Fibroblast of lung (primary cell): Measurements from ENCODE around the gene MTIF3. TPM values are rescaled to one million over a fixed set of nuclear protein-coding genes. Genes with fewer than 3 reads are reported as not detected.

Experiments used
- DNase-seq, 2 donors: peaks; one replicate each; pipeline versions ENCODE4 v3.0.0 to v3.0.0-alpha.2; 2010; ENCODE audit warnings: low read depth in 2 of 2
- H2AFZ ChIP-seq: 2 replicates; pipeline ENCODE4 v1.5.1; 2012; ENCODE audit warnings: low read length, control low read depth, inconsistent platforms
- H3K27ac ChIP-seq: 2 replicates; pipeline ENCODE4 v1.5.1; 2011; ENCODE audit warnings: low read length, control low read depth; ENCODE audit not compliant: insufficient read depth
- H3K27me3 ChIP-seq: 2 replicates; pipeline ENCODE4 v1.5.1; 2011; ENCODE audit warnings: mild to moderate bottlenecking, low read length; ENCODE audit not compliant: control insufficient read depth, insufficient read depth
- H3K36me3 ChIP-seq: 2 replicates; pipeline ENCODE4 v1.5.1; 2011; ENCODE audit warnings: low read length; ENCODE audit not compliant: control insufficient read depth, insufficient read depth
- H3K4me1 ChIP-seq: 2 replicates; pipeline ENCODE4 v1.5.1; 2011; ENCODE audit warnings: low read length; ENCODE audit not compliant: control insufficient read depth, insufficient read depth; ENCODE audit errors: extremely low read depth
- H3K4me2 ChIP-seq: 2 replicates; pipeline ENCODE4 v1.5.1; 2011; ENCODE audit warnings: low read length, control low read depth; ENCODE audit not compliant: insufficient read depth; ENCODE audit errors: extremely low read depth
- H3K4me3 ChIP-seq, 4 experiments: fragments of 200-600 bp in 1 of 4; sonication (generic) in 1 of 4; replicated peaks in 1 of 4; 2 replicates each; pipeline ENCODE4 v1.5.1; 2011 to 2016; ENCODE audit warnings: low read length in 4 of 4, low read depth in 3 of 4, mild to moderate bottlenecking in 3 of 4, control low read depth in 2 of 4, inconsistent platforms in 1 of 4, mixed read lengths in 1 of 4; ENCODE audit not compliant: insufficient read depth in 1 of 4; ENCODE audit errors: control extremely low read depth in 1 of 4
- H3K79me2 ChIP-seq: 2 replicates; pipeline ENCODE4 v1.5.1; 2012; ENCODE audit warnings: mild to moderate bottlenecking, low read length, inconsistent platforms; ENCODE audit not compliant: control insufficient read depth, insufficient read depth
- H3K9ac ChIP-seq: 2 replicates; pipeline ENCODE4 v1.5.1; 2011; ENCODE audit warnings: mild to moderate bottlenecking, low read length, control low read depth; ENCODE audit not compliant: insufficient read depth
- H3K9me3 ChIP-seq: 2 replicates; pipeline ENCODE4 v1.5.1; 2012; ENCODE audit warnings: low read depth, low read length; ENCODE audit not compliant: control insufficient read depth, insufficient read depth
- H4K20me1 ChIP-seq: 2 replicates; pipeline ENCODE4 v1.5.1; 2011; ENCODE audit warnings: low read length; ENCODE audit not compliant: control insufficient read depth, insufficient read depth; ENCODE audit errors: extremely low read depth
- EZH2 ChIP-seq: IDR thresholded peaks from 2 replicates; pipeline ENCODE4 v1.5.1; 2012; ENCODE audit warnings: low read length, control low read depth, mild to moderate bottlenecking; ENCODE audit errors: missing control alignments
- polyA plus RNA-seq, 2 donors: library from polyadenylated mRNA; depleted of rRNA in 1 of 2; stranded (reverse) in 1 of 2; unstranded in 1 of 2; fragments of >200 nt; gene quantifications; 2 replicates each; pipeline ENCODE4 v1.2.1, GENCODE V29; 2011 to 2012; ENCODE audit warnings: missing spikeins in 1 of 2
- total RNA-seq: library from RNA; depleted of rRNA; stranded (reverse); fragments of >200 nt; gene quantifications from 2 replicates; pipeline ENCODE4 v1.2.1, GENCODE V29; 2014
- TF ChIP-seq, protein P1 (sequence below), 2 donors: IDR thresholded peaks in 1 of 2; conservative IDR thresholded peaks in 1 of 2; 1 replicate in 1 of 2; 2 replicates in 1 of 2; pipeline ENCODE4 v1.5.1; 2011 to 2012; ENCODE audit warnings: low read length in 2 of 2, control low read depth in 1 of 2, inconsistent platforms in 1 of 2, low read depth in 1 of 2, mild to moderate bottlenecking in 1 of 2

Gene MTIF3
- total and polyA plus RNA-seq, 2 donors (not counting 1 experiment from before 2014, with no cell fraction given), result 90.0 to 92.3 TPM

DNA sequence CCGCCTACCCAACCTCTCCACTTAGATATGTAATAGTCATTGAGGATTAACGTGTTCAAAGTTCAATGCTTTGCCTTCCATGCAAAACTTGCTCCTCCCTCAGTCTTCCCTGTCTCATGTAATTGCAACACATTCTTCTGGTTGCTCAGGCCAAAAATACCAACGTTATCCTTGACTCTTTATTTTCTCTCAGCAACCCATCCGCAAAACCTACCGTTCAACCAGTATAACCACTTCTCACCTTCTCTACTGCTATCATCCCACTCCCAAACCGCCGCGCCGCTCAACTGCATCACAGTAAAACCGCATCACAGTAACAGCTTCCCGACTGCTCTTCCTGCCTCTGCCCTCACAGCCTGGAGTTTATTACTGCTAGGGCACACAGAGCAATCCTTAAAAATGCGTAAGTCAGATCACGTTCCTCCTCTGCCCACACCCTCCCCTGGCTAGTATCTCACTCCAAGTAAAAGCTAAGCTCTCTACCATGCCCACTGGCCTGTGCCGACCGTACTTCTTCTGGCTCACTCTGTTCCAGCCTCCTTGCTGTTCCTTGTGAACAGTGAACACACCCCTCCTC lies 8.2 kb downstream of the MTIF3 start:
- TF ChIP-seq EZH2, result no peak
- TF ChIP-seq, protein P1, sequence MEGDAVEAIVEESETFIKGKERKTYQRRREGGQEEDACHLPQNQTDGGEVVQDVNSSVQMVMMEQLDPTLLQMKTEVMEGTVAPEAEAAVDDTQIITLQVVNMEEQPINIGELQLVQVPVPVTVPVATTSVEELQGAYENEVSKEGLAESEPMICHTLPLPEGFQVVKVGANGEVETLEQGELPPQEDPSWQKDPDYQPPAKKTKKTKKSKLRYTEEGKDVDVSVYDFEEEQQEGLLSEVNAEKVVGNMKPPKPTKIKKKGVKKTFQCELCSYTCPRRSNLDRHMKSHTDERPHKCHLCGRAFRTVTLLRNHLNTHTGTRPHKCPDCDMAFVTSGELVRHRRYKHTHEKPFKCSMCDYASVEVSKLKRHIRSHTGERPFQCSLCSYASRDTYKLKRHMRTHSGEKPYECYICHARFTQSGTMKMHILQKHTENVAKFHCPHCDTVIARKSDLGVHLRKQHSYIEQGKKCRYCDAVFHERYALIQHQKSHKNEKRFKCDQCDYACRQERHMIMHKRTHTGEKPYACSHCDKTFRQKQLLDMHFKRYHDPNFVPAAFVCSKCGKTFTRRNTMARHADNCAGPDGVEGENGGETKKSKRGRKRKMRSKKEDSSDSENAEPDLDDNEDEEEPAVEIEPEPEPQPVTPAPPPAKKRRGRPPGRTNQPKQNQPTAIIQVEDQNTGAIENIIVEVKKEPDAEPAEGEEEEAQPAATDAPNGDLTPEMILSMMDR (conservative IDR thresholded peaks at IDR 0.05 in 1 of 2, IDR thresholded peaks at IDR 0.05 in 1 of 2; ENCODE audit: low read depth in 1 of 2, low read length in 2 of 2), result no peak
- H2AFZ ChIP-seq, result no peak overlapping the region
- DNase-seq, result no peak

DNA sequence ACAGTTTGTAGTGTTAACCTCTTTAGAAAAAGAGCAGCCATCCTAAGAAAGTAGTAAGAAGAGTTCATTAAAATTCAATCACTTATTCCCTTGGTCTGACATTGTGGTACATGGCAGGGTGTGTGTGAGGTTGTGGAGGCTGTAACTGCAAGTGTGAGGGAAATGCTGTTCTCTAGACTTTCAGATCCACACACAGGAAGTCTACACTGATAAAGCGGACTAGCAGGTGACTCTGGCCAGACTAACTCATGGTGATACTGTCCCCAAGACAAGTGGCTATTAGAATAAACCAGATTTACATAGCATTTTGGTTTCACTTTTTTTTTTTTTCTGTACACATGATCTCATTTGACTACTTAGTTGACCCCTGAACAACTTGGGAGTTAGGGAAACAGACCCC lies 10.0 kb downstream of the MTIF3 start:
- no peaks in the 10 kb centered on the region for H3K27me3 ChIP-seq
- no peaks in the 10 kb centered on the region for H3K79me2 ChIP-seq
- no peaks in the 10 kb centered on the region for H3K4me1 ChIP-seq
- no peak for DNase-seq
- H2AFZ ChIP-seq, result no peak overlapping the region
- H3K4me3 ChIP-seq, result no peak overlapping the region
- H3K36me3 ChIP-seq, result peaks cover 8% of the 10 kb centered on the region
- H3K27ac ChIP-seq, result no peak overlapping the region
- no peaks in the 10 kb centered on the region for H4K20me1 ChIP-seq
- no peak for TF ChIP-seq EZH2
- H3K9me3 ChIP-seq, result no peaks in the 10 kb centered on the region
- H3K9ac ChIP-seq, result no peak overlapping the region
- no peak overlapping the region for H3K4me2 ChIP-seq

More for the DNA sequence above, 8.2 kb downstream of the MTIF3 start:
- H3K27ac ChIP-seq, result no peak overlapping the region
- no peaks in the 10 kb centered on the region for H3K4me1 ChIP-seq
- no peaks in the 10 kb centered on the region for H3K27me3 ChIP-seq
- H3K9me3 ChIP-seq, result no peaks in the 10 kb centered on the region
- H3K4me3 ChIP-seq, result no peak overlapping the region
- peaks cover 7% of the 10 kb centered on the region for H3K79me2 ChIP-seq
- H3K4me2 ChIP-seq, result no peak overlapping the region
- no peak overlapping the region for H3K9ac ChIP-seq
- H4K20me1 ChIP-seq, result no peaks in the 10 kb centered on the region
- H3K36me3 ChIP-seq, result peaks cover 3% of the 10 kb centered on the region

DNA sequence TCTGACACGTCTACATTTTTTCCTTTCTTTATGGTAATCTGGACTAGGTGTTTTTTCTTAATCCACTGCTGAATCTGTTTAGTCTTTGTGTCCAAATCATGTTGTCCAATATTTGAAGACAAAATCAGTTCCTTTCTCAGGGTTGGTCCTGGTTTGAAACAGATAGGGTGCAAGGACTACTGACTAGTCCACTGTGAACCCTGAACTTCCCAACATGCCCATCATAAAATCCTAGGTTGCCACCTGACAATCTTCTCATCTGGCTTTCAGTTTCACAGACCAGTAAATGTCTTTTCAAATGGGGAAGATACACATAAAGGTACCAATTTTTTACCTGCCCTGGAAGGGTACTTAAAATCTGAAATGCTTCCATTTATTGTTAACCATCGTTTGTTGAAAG lies 13.2 kb downstream of the MTIF3 start:
- TF ChIP-seq, protein P1 (conservative IDR thresholded peaks at IDR 0.05 in 1 of 2, IDR thresholded peaks at IDR 0.05 in 1 of 2; ENCODE audit: low read depth in 1 of 2, low read length in 2 of 2), result no peak
- TF ChIP-seq EZH2, result no peak
- DNase-seq, result no peak
- peaks cover 13% of the 10 kb centered on the region for H3K36me3 ChIP-seq

More for the DNA sequence above, 13.2 kb downstream of the MTIF3 start:
- no peaks in the 10 kb centered on the region for H4K20me1 ChIP-seq
- no peak overlapping the region for H3K4me3 ChIP-seq
- H3K9me3 ChIP-seq, result no peaks in the 10 kb centered on the region
- no peaks in the 10 kb centered on the region for H3K27me3 ChIP-seq
- no peak overlapping the region for H2AFZ ChIP-seq
- H3K79me2 ChIP-seq, result no peaks in the 10 kb centered on the region
- no peaks in the 10 kb centered on the region for H3K4me1 ChIP-seq
- H3K9ac ChIP-seq, result no peak overlapping the region
- no peak overlapping the region for H3K27ac ChIP-seq
- H3K4me2 ChIP-seq, result no peak overlapping the region
